ENCODE results near the gene KIF14.

The KIF14 gene

DNA sequence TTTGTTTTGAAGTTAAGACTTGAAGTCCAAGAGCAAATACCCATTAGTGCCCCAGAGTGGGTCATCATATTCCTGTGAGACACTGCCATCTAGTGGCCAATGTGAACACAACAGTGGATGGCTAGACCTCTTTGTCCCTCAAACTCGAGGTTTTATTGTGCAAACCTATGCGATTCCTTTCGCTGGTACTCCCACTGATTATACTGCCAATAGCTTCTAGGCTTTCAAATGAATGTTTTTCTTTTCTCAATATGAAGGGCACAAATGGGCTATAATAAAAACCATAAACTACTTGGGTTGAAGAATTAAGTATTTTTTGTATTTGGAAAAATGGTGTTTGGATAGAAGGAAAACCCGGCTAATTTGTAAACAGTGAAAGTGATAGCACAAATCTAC is 110.3 kb downstream of the KIF14 start:
- H3K4me3 ChIP-seq (ENCODE audit: low read depth in 1 of 2, low read length in 2 of 2): no peak overlapping the region
- no peaks in the 10 kb centered on the region for H3K4me1 ChIP-seq (ENCODE audit: control insufficient read depth in 1 of 2, insufficient read depth in 2 of 2, low read length in 2 of 2)
- no peaks in the 10 kb centered on the region for H3K36me3 ChIP-seq (ENCODE audit: control insufficient read depth in 1 of 2, insufficient read depth in 2 of 2, low read length in 2 of 2)
- H3K27me3 ChIP-seq (ENCODE audit: low read depth, low read length): no peaks in the 10 kb centered on the region
- H3K9me3 ChIP-seq (ENCODE audit: control insufficient read depth in 1 of 2, low read length in 2 of 2): no peaks in the 10 kb centered on the region
- no peak overlapping the region for H3K27ac ChIP-seq (ENCODE audit: low read length)

GRCh38 chr1:200506471-200506870 is 114.1 kb downstream of the KIF14 start:
- H3K9me3 ChIP-seq (ENCODE audit: control insufficient read depth in 1 of 2, low read length in 2 of 2): no peaks in the 10 kb centered on the region
- no peaks in the 10 kb centered on the region for H3K36me3 ChIP-seq (ENCODE audit: control insufficient read depth in 1 of 2, insufficient read depth in 2 of 2, low read length in 2 of 2)
- no peak overlapping the region for H3K4me3 ChIP-seq (ENCODE audit: low read depth in 1 of 2, low read length in 2 of 2)
- no peak overlapping the region for H3K27ac ChIP-seq (ENCODE audit: low read length)
- H3K27me3 ChIP-seq (ENCODE audit: low read depth, low read length): no peaks in the 10 kb centered on the region
- no peaks in the 10 kb centered on the region for H3K4me1 ChIP-seq (ENCODE audit: control insufficient read depth in 1 of 2, insufficient read depth in 2 of 2, low read length in 2 of 2)

DNA sequence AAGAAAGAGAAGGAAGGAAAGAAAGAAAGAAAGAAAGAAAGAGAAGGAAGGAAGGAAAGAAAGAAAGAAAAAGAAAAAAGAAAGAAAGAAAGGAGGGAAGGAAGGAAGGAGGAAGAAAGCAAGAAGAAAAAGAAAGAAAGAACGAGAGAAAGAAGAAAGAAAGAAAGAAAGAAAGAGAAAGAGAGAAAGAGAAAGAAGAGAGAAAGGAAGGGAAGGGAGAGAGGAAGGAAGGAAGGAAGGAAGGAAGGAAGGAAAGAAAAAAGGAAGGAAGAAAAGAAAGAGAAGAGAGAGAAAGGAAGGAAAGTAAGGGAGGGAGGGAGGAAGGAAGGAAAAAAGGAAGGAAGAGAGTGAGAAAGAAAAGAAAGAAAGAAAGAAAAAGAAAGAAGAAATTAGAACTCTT is 115.3 kb downstream of the KIF14 start:
- H3K27me3 ChIP-seq (ENCODE audit: low read depth, low read length): no peaks in the 10 kb centered on the region

More for the DNA sequence above, 115.3 kb downstream of the KIF14 start:
- no peaks in the 10 kb centered on the region for H3K36me3 ChIP-seq (ENCODE audit: control insufficient read depth in 1 of 2, insufficient read depth in 2 of 2, low read length in 2 of 2)
- H3K4me1 ChIP-seq (ENCODE audit: control insufficient read depth in 1 of 2, insufficient read depth in 2 of 2, low read length in 2 of 2): no peaks in the 10 kb centered on the region
- H3K27ac ChIP-seq (ENCODE audit: low read length): no peak overlapping the region
- no peak overlapping the region for H3K4me3 ChIP-seq (ENCODE audit: low read depth in 1 of 2, low read length in 2 of 2)
- H3K9me3 ChIP-seq (ENCODE audit: control insufficient read depth in 1 of 2, low read length in 2 of 2): no peaks in the 10 kb centered on the region
